Thoracic aorta (tissue), 2 donors: Measurements from ENCODE around the gene PPP1R12C. TPM values are rescaled to one million over a fixed set of nuclear protein-coding genes. Genes with fewer than 3 reads are reported as not detected.

ENCODE experiments used
- ATAC-seq: fragments of 150-250 bp; one replicate; pipeline ENCODE4 v1.8.0; 2017; ENCODE audit warnings: low read depth; ENCODE audit not compliant: insufficient number of reproducible peaks, low FRiP score
- DNase-seq: peaks from one replicate; pipeline ENCODE4 v3.0.0-alpha.2; 2020; ENCODE audit warnings: low spot score
- H3K27ac ChIP-seq, 2 donors: fragments of 200-600 bp; sonication (generic); 1 replicate in 1 of 2; 2 replicates in 1 of 2; pipeline ENCODE4 v1.5.1; 2016; ENCODE audit warnings: mild to moderate bottlenecking in 2 of 2, moderate library complexity in 2 of 2
- H3K27me3 ChIP-seq: fragments of 200-600 bp; sonication (generic); replicated peaks from 2 replicates; pipeline ENCODE4 v1.6.0; 2016; ENCODE audit warnings: mild to moderate bottlenecking; ENCODE audit not compliant: insufficient read depth
- H3K36me3 ChIP-seq: fragments of 200-600 bp; sonication (generic); one replicate; pipeline ENCODE4 v1.5.1; 2016
- H3K4me1 ChIP-seq, 2 donors: fragments of 200-600 bp; sonication (generic); 1 replicate in 1 of 2; 2 replicates in 1 of 2; pipeline versions ENCODE4 v1.5.1 to v1.6.0; 2016; ENCODE audit warnings: low read depth in 2 of 2, mild to moderate bottlenecking in 1 of 2; ENCODE audit not compliant: control insufficient read depth in 1 of 2
- H3K4me3 ChIP-seq: fragments of 200-600 bp; sonication (generic); 2 replicates; pipeline ENCODE4 v1.5.1; 2016; ENCODE audit warnings: mild to moderate bottlenecking
- H3K9me3 ChIP-seq: fragments of 200-600 bp; sonication (generic); 2 replicates; pipeline ENCODE4 v1.5.1; 2016
- total RNA-seq, 2 donors: library from RNA; depleted of rRNA; stranded (reverse); fragments of >200 nt; gene quantifications; one replicate each; pipeline versions ENCODE4 v1.1.0 to v1.2.3, GENCODE V29; 2016
- TF ChIP-seq, protein P1 (sequence below): fragments of 200-600 bp; sonication (generic); IDR thresholded peaks from one replicate; pipeline ENCODE4 v1.5.1; 2019; ENCODE audit warnings: antibody characterized with exemption

Gene PPP1R12C
- total RNA-seq, 2 donors from 2014 or later: 194 to 250 TPM

DNA sequence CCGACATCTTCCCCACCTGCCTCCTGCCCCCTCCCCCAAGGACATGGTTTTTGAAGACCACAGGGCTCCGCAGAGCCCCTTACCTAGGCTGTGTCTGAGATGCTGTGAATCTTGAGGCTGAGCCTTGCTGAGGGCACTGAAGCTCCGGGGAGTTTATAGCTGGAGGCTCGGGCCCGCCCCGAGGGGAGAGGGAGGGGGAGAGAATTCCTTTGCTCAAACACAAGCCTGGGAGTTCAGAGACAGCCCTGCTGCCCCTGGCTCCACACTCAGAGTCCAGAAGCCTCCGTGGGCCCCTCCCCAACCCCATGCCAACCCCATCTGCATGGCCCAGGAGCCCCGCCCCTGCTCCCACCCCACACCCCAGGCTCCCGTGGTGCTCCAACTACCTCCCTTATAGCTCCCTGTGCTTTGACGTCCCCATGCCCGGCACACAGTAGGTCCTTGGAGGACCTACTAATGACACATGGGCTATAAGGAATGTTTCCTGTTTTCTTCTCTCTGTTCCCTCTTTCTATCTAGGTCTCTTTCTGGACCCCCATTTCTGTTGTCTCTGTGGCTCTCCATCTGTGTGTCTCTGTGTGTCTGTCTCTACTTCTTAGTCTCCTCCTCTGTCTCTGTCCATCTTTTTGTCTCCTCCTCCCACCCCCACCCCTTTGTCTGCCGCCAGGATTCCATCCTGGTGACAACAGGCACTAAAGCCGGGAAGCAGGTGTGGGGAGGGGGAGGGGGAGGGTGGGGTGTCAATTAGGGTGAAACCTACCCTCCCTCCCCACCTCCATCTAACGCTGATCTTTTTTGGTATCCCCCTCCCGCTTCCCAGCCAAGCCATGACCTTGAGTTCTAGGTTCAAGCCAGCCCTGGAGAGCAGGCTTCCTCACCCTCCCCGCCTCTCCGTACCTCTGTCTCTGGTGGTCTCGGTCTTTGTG is 31.9 kb upstream of the PPP1R12C start, which contains the start of gene TNNT1:
Gene TNNT1, minus strand, starts transcription at position 129 of the 926 bp plus-strand sequence. CDS start 2,049 bp downstream, outside the sequence.
- Histone ChIP-seq H3K4me1 (no peaks in the 10 kb centered on the region), H3K27me3 (peaks cover 4% of the 10 kb centered on the region), H3K4me3 (no peak within 1 kb of the TSS), H3K36me3 (no peaks in the 10 kb centered on the region), H3K27ac (no peak within 1 kb of the TSS), H3K9me3 (no peaks in the 10 kb centered on the region)
- ATAC-seq: no peak
- TF ChIP-seq, protein P1, sequence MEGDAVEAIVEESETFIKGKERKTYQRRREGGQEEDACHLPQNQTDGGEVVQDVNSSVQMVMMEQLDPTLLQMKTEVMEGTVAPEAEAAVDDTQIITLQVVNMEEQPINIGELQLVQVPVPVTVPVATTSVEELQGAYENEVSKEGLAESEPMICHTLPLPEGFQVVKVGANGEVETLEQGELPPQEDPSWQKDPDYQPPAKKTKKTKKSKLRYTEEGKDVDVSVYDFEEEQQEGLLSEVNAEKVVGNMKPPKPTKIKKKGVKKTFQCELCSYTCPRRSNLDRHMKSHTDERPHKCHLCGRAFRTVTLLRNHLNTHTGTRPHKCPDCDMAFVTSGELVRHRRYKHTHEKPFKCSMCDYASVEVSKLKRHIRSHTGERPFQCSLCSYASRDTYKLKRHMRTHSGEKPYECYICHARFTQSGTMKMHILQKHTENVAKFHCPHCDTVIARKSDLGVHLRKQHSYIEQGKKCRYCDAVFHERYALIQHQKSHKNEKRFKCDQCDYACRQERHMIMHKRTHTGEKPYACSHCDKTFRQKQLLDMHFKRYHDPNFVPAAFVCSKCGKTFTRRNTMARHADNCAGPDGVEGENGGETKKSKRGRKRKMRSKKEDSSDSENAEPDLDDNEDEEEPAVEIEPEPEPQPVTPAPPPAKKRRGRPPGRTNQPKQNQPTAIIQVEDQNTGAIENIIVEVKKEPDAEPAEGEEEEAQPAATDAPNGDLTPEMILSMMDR: no peak
- no peak for DNase-seq

DNA sequence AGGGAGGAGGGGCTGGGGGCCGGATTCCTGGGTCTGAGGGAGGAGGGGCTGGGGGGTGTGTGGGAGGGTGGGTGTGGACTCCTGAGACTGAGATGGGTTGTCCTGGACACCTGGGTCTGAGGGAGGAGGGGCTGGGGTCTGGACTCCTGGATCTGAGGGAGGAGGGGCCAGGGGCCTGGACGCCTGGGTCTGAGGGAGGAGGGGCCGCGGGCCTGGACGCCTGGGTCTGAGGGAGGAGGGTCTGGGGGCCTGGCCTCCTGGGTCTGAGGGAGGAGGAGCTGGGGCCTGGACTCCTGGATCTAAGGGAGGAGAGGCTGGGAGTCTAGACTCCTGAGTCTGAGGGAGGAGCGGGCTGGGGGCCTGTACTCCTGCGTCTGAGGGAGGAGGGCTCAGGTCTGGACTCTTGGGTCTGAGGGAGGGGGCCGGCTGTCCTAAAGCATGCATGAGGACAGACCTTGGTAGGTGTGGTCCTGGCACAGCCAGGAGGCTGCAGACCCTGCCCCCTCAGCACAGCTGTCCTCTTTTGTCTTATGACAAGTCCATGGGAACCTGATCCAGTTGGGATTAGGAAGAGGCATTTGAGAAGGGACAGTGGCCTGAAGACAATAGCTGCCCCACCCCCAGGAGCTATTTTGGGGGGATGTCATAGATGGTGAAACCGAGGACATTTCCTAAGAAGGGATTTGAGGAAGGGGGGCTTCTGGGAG is 30.3 kb upstream of the PPP1R12C start:
- Histone ChIP-seq H3K4me3 (no peak overlapping the region), H3K27ac (no peak overlapping the region), H3K27me3 (peaks cover 4% of the 10 kb centered on the region), H3K9me3 (no peaks in the 10 kb centered on the region), H3K4me1 (no peaks in the 10 kb centered on the region), H3K36me3 (no peaks in the 10 kb centered on the region)
- DNase-seq (no peak), ATAC-seq (no peak)
- TF ChIP-seq, protein P1: no peak

DNA sequence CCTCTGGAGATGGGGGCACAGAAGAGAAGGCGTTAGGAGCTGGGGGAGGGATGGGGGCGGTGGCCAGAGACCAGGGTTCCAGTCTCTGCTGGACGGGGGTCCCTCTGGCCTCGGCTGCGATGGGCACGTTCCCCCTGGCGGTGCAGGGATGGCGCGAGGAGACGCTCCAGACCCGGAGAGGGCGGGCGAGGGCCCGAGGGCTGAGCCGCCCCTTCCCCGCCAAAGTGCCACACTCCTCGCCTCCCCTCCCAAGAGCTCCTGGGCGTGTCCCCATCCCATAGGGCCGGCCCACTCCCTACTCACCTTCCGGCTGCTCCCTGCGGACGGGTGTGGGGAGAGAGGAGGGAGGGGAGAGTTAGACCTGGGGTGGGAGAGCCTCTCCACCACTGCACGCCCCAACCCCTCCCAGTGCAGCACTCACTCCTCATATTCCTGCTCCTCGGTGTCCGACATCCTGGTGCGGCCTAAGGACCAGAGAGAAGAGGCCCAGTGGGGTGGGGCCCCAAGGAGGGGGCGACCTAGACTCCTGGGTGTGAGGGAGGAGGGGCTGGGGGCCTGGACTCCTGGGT is 29.4 kb upstream of the PPP1R12C start:
- DNase-seq (no peak), ATAC-seq (no peak)
- TF ChIP-seq, protein P1: no peak
- Histone ChIP-seq H3K27me3 (peaks cover 4% of the 10 kb centered on the region), H3K4me3 (no peak overlapping the region), H3K36me3 (no peaks in the 10 kb centered on the region), H3K9me3 (no peaks in the 10 kb centered on the region), H3K27ac (no peak overlapping the region), H3K4me1 (no peaks in the 10 kb centered on the region)

DNA sequence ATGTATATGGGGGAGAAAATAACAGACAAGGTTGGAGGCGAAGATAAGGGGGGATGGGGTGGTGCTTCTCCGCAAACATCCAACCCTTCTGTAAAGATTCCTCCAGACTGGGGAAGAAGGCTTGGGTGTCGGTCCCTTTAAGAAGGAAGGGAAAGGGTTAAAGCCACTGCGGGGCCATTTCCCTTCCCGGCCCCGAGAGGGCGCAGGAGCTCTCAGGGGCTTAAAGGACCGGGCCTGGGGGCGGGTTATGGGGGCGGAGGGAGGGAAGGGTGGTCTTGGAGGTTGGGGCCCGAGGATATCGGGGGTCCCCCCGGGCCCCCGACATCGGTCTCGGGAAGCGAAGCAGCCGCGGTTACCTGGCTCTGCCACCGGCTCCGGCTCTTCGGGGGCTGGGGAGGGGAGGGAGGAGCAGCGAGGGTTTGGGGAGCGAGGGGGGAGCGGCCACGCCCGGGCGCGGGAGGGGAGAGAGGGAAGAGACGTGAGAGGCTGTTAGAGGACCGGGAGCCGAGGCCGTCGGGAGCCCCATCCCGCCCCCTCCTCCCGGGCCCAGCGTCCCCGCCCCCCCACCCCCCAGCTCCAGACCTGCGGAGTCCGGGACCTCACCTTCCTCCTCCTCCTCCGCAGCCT is 28.8 kb upstream of the PPP1R12C start:
- no peak for DNase-seq
- H3K36me3 ChIP-seq: no peaks in the 10 kb centered on the region
- TF ChIP-seq, protein P1: no peak
- no peaks in the 10 kb centered on the region for H3K4me1 ChIP-seq
- H3K27ac ChIP-seq: no peak overlapping the region
- no peak overlapping the region for H3K4me3 ChIP-seq
- ATAC-seq: no peak
- no peaks in the 10 kb centered on the region for H3K9me3 ChIP-seq
- peaks cover 4% of the 10 kb centered on the region for H3K27me3 ChIP-seq
